Lower leg skin (tissue), 4 donors: ENCODE measurements around the gene FAM184A. TPM values are rescaled to one million over a fixed set of nuclear protein-coding genes. Genes with fewer than 3 reads are reported as not detected.
A peak's percentile ranks its signal among the peaks of the same experiment; 100 is the strongest.

Source experiments
- DNase-seq, 2 donors: peaks; one replicate each; pipeline ENCODE4 v3.0.0-alpha.2; 2019; ENCODE audit warnings: low spot score in 2 of 2
- H3K4me3 ChIP-seq: fragments of 200-600 bp; sonication (generic); 2 replicates; pipeline ENCODE4 v1.5.1; 2017; ENCODE audit warnings: mild to moderate bottlenecking, low read depth; ENCODE audit not compliant: poor library complexity, severe bottlenecking
- POLR2A ChIP-seq, 2 donors: fragments of 450-650 bp; IDR thresholded peaks; one replicate each; pipeline ENCODE4 v1.6.1; 2016 to 2017; ENCODE audit warnings: antibody characterized with exemption in 2 of 2, mild to moderate bottlenecking in 1 of 2, moderate library complexity in 1 of 2
- WGBS, 2 donors: methylation state at CpG; one replicate each; pipeline ENCODE4 v1.1.5; 2018; 5-methylcytosine and 5-hydroxymethylcytosine counted together
- intact Hi-C: fragments of 100-400 bp; cut with DNase I; formaldehyde crosslinking; loops from one replicate; pipeline ENCODE4 v1.15.0; 2023; ENCODE audit warnings: low total_unique reads
- total RNA-seq, 4 donors: library from RNA; depleted of rRNA; stranded (reverse); fragments of >200 nt; gene quantifications; one replicate each; pipeline ENCODE4 v1.1.0, GENCODE V29; 2016
- TF ChIP-seq, protein P1 (sequence below), 3 donors: fragments of 450-650 bp; IDR thresholded peaks; one replicate each; pipeline ENCODE4 v1.5.1; 2016; ENCODE audit warnings: antibody characterized with exemption in 3 of 3, mild to moderate bottlenecking in 3 of 3, moderate library complexity in 2 of 3

The FAM184A gene
- total RNA-seq, 4 donors from 2014 or later = 0.57 to 3.4 (median 1.4) TPM

DNA sequence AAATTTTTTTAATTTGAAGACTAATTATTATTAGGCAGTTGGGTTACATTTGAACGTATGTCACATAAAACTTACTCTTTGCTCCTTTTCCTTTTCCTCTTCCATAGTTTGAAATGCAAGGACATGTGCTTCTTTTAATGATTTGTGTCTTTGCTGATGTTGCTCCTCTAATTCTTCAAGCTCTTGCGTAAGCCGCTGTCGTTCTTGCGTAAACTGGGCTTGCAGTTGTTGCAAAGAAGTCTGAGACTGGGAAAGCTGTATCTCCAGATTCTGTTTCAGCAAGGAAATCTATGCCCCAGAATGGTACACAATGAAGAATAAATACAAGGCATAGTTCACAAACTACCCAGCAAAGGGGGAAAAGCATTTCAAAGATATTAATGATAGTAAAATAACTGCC, 98.4 kb downstream of the FAM184A start:
- DNase-seq = peak in 1 of 2 donors; percentile 36
- 91 to 93% methylated on average over 5 of the region's 5 CpGs for WGBS, 2 donors
- intact Hi-C loops = no loop called here
- H3K4me3 ChIP-seq = no peak overlapping the region
- TF ChIP-seq, protein P1, sequence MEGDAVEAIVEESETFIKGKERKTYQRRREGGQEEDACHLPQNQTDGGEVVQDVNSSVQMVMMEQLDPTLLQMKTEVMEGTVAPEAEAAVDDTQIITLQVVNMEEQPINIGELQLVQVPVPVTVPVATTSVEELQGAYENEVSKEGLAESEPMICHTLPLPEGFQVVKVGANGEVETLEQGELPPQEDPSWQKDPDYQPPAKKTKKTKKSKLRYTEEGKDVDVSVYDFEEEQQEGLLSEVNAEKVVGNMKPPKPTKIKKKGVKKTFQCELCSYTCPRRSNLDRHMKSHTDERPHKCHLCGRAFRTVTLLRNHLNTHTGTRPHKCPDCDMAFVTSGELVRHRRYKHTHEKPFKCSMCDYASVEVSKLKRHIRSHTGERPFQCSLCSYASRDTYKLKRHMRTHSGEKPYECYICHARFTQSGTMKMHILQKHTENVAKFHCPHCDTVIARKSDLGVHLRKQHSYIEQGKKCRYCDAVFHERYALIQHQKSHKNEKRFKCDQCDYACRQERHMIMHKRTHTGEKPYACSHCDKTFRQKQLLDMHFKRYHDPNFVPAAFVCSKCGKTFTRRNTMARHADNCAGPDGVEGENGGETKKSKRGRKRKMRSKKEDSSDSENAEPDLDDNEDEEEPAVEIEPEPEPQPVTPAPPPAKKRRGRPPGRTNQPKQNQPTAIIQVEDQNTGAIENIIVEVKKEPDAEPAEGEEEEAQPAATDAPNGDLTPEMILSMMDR (IDR thresholded peaks at IDR 0.05) = no peak
- TF ChIP-seq POLR2A (IDR thresholded peaks at IDR 0.05) = no peak

DNA sequence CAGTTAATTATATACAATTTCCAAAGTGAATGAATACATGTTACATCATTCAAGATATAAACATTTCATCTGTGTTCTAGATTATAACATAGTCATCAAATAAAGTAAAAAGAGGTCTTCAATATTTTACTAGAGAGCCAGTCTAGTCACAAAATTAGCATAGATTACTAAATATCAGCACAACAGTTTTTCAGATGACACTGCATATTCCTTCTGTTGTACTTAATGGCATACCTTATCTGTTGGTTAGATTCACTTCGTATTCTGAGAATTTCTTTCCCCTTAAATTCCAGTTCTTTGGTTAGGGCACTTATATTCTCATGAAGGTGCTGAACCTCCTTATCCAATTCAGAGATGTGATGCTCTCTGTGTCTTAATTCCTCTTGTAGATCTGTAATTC, 103.7 kb downstream of the FAM184A start:
- TF ChIP-seq, protein P1 (IDR thresholded peaks at IDR 0.05) = no peak
- no peak for TF ChIP-seq POLR2A (IDR thresholded peaks at IDR 0.05)
- no peak for DNase-seq
- H3K4me3 ChIP-seq = no peak overlapping the region
- 78 to 87% methylated on average over 1 of the region's 1 CpG for WGBS, 2 donors
- intact Hi-C loops = no loop called here

DNA sequence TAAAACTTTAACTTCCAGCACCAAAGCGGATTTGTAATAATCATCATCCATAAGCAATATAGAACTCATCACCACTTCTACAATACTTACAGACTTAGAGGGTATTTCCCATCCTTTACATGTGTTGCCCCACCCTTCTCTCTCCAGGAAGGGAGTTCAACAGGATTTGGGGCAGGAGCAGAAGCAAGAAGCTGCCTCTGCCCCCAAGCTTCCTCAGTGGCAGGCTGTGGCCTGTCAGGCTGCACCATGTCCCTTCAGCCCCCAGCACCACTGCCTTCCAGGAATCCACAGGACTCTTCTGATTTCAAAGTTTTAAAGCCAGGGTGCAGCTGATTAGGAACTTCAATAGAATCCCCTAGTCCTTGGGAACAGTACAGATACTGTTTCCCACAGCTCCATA, 106.8 kb downstream of the FAM184A start:
- H3K4me3 ChIP-seq = no peak overlapping the region
- intact Hi-C loops = no loop called here

DNA sequence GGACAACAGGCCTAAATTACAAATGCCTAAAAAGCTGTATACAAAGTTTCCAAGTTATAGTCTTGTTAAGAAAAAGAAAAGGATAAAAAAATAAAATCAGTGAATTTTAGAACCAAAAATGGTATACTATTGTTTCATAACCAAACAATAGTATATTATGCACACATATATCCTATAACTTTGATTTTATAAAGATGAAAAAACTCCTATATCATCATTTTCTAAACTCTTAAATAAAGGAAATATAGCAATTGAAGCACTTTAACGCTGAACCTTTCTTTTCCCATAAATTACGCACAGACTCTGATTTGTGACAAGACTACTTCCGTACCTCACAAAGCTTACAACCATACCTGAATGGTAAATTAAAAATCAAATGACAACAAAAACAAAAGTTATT, 107.6 kb downstream of the FAM184A start:
- intact Hi-C loops = no loop called here
- H3K4me3 ChIP-seq = no peak overlapping the region
- 93 to 95% methylated on average over 3 of the region's 3 CpGs for WGBS, 2 donors
- TF ChIP-seq, protein P1 (IDR thresholded peaks at IDR 0.05) = no peak
- DNase-seq = no peak

More for the DNA sequence above, 106.8 kb downstream of the FAM184A start:
- WGBS, 2 donors = 90 to 94% methylated on average over 1 of the region's 1 CpG
- DNase-seq = no peak
- TF ChIP-seq, protein P1 (IDR thresholded peaks at IDR 0.05) = no peak
- no peak for TF ChIP-seq POLR2A (IDR thresholded peaks at IDR 0.05)

DNA sequence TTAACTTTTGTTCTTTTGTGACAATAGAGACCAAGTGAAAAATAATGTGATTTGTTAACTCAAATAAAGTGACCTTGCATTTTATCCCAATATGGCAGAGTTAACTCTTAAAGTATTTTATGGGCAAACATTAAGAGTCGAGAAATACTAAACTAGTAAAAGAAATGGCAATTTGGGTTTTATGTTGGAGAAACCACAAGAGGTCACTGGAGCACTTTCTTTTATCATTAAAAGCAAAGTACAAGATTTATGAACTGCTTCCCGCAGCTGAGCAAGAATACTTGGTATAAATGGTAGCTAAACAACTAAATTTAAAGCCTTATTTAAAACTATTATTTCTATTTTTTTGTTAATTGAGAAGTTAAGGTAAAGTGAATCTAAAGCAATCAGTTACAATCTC, 110.0 kb downstream of the FAM184A start:
- no peak for DNase-seq
- intact Hi-C loops = loop anchor here (10.0 kb wide), 1 partner anchor 136 kb away; no protein-coding TSS in a partner anchor
- WGBS, 2 donors = 34 to 36% methylated on average over 2 of the region's 2 CpGs

More for the DNA sequence above, 110.0 kb downstream of the FAM184A start:
- no peak for TF ChIP-seq POLR2A (IDR thresholded peaks at IDR 0.05)
- TF ChIP-seq, protein P1 (IDR thresholded peaks at IDR 0.05) = no peak
- no peak overlapping the region for H3K4me3 ChIP-seq
